ENCODE results near the gene TMEM62. TPM values are rescaled to one million over a fixed set of nuclear protein-coding genes. Genes with fewer than 3 reads are reported as not detected.

The TMEM62 gene
- total and polyA plus RNA-seq, 8 donors, result 16.7 to 31.0 (median 19.7) TPM

DNA sequence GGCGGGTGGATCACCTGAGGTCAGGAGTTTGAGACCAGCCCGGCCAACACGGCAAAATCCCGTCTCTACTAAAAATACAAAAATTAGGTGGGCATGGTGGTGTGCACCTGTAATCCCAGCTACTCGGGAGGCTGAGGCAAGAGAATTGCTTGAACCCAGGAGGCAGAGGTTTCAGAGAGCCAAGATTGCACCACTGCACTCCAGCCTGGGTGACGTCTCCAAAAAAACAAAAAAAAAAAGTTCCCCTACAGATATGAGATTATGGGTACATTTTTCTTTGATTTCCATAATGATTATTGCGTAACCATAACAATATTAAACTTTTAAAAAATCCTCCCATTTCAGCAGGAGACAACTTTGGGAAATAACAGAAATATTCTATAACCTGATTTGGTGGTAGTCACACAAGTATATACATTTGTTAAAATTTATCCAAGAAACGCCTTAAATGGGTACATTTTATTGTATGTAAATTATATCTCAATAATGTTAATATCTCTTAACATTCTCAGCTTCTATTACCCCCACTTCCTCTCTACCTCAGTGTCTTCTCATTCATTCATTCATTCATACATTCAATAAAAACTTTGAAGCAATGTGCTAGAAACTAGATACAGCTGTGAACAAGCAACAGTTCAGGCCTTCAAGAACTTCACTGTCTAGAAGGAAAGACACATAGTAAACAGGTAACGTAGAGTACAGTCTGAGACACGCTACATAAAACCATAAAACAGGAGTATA is 34.1 kb upstream of the TMEM62 start:
- DNase-seq (no peak), ATAC-seq (no peak)
- intact Hi-C loops (cut with DNase I), result no loop called here
- H3K4me1 ChIP-seq, result peaks cover 5 to 44% of the 10 kb centered on the region in 2 donors
- H3K9me3 ChIP-seq, result no peaks in the 10 kb centered on the region
- TF ChIP-seq, protein P1, sequence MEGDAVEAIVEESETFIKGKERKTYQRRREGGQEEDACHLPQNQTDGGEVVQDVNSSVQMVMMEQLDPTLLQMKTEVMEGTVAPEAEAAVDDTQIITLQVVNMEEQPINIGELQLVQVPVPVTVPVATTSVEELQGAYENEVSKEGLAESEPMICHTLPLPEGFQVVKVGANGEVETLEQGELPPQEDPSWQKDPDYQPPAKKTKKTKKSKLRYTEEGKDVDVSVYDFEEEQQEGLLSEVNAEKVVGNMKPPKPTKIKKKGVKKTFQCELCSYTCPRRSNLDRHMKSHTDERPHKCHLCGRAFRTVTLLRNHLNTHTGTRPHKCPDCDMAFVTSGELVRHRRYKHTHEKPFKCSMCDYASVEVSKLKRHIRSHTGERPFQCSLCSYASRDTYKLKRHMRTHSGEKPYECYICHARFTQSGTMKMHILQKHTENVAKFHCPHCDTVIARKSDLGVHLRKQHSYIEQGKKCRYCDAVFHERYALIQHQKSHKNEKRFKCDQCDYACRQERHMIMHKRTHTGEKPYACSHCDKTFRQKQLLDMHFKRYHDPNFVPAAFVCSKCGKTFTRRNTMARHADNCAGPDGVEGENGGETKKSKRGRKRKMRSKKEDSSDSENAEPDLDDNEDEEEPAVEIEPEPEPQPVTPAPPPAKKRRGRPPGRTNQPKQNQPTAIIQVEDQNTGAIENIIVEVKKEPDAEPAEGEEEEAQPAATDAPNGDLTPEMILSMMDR (IDR thresholded peaks at IDR 0.05), result no peak
- no peak overlapping the region for H3K4me3 ChIP-seq
- H3K36me3 ChIP-seq, result peaks cover 5 to 37% of the 10 kb centered on the region in 2 donors
- no peak overlapping the region for H3K27ac ChIP-seq
- H3K27me3 ChIP-seq, result no peaks in the 10 kb centered on the region

DNA sequence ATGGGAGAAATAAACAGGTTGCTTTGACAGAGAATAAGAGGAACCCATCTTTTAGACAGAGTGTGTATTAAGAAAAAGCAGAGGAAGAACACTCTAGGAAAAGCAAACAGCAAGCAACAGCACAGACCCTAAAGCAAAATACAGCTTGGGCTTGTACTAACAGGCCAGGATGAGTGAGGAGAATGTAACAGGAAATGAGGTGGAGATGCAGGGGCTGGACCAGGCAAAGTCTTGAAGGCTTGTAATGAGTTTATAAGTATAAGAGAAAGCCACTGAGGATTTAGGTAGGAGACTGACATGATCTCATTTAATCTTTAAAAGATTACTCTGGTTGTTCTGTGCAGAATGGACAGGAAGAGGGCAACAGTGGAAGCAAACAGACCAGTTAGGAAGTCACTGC is 32.4 kb upstream of the TMEM62 start:
- no peak for ATAC-seq
- intact Hi-C loops (cut with DNase I), result no loop called here

DNA sequence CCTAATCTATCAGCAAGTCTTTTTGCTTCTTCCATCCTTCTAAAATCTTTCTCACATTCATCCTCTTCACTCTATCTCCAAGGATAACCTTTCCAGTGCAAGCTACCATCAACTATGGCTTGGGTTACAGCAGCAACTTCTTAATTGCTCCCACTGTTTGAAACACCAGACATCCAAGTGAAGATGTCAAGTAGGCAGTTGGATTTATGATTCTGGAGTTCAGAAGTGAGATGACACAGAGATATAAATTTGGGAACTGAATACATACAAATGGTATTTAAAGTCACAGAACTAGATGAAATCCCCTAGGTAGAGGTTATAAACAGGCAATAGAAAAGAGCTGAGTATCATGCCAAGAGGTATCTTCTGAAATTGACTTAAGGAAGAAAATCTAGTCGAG is 31.2 kb upstream of the TMEM62 start:
- Histone ChIP-seq H3K4me1 (peaks cover 14 to 50% of the 10 kb centered on the region in 2 donors), H3K9me3 (no peaks in the 10 kb centered on the region), H3K36me3 (peaks cover 2 to 32% of the 10 kb centered on the region in 2 donors), H3K27me3 (no peaks in the 10 kb centered on the region), H3K27ac (no peak overlapping the region), H3K4me3 (no peak overlapping the region)
- intact Hi-C loops (cut with DNase I), result no loop called here
- TF ChIP-seq, protein P1 (IDR thresholded peaks at IDR 0.05), result no peak
- no peak for ATAC-seq
- no peak for DNase-seq

More for the DNA sequence above, 32.4 kb upstream of the TMEM62 start:
- H3K9me3 ChIP-seq, result no peaks in the 10 kb centered on the region
- peaks cover 5 to 37% of the 10 kb centered on the region in 2 donors for H3K36me3 ChIP-seq
- no peak overlapping the region for H3K4me3 ChIP-seq
- H3K4me1 ChIP-seq, result peaks cover 14 to 44% of the 10 kb centered on the region in 2 donors
- TF ChIP-seq, protein P1 (IDR thresholded peaks at IDR 0.05), result no peak
- H3K27ac ChIP-seq, result no peak overlapping the region
- H3K27me3 ChIP-seq, result no peaks in the 10 kb centered on the region
- DNase-seq, result no peak

DNA sequence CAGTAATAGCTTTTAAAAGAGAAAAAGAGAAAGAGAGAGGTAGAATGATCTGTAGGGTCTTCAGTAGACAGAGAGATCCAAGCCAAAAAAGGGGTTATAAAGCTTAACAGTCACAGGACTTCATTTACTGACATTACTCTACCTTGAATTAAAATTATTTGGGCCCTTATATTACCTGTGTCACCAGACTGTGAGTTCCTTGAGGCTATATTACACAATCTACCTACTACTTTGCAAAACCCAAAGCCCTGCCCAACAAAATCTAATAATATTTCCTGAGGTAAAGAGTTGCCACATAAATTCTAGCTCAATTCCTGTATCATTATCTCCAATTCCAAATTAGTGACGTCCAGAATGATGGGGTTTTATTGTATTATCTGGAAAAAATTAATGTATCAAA is 29.5 kb upstream of the TMEM62 start:
- H3K9me3 ChIP-seq, result no peaks in the 10 kb centered on the region
- peak overlapping the region in 1 of 2 donors; percentile 8 for H3K4me3 ChIP-seq
- H3K27me3 ChIP-seq, result no peaks in the 10 kb centered on the region
- H3K36me3 ChIP-seq, result peaks cover 2 to 28% of the 10 kb centered on the region in 2 donors
- H3K4me1 ChIP-seq, result peaks cover 14 to 59% of the 10 kb centered on the region in 2 donors
- H3K27ac ChIP-seq, result peak overlapping the region in 1 of 2 donors; percentile 94
- no peak for DNase-seq
- intact Hi-C loops (cut with DNase I), result no loop called here
- TF ChIP-seq, protein P1 (IDR thresholded peaks at IDR 0.05), result no peak
- peak; percentile 4 for ATAC-seq

DNA sequence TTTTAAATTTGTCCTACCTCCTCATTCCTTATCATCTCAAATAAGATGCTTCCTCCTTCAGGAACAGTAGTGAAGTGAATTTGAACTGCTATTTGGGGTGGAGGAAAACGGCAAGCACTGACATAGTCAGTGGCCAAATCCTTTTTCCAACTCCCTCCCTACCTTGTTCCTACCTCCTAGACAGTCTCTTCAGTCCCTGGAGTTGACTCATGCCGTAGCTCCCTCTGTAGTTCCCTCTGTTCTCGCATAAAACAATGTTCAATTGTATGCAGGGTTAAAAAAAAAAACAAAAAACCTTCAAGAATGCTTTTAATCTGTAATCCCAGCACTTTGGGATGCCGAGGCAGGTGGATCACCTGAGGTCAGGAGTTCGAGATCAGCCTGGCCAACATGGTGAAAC is 29.0 kb upstream of the TMEM62 start:
- H3K4me3 ChIP-seq, result peak overlapping the region; percentile 61 to 78
- intact Hi-C loops (cut with DNase I), result no loop called here
- H3K36me3 ChIP-seq, result peaks cover 2 to 25% of the 10 kb centered on the region in 2 donors

More for the DNA sequence above, 29.0 kb upstream of the TMEM62 start:
- H3K27me3 ChIP-seq, result no peaks in the 10 kb centered on the region
- peaks cover 14 to 56% of the 10 kb centered on the region in 2 donors for H3K4me1 ChIP-seq
- no peak for DNase-seq
- no peaks in the 10 kb centered on the region for H3K9me3 ChIP-seq
- ATAC-seq, result peak; percentile 27
- TF ChIP-seq, protein P1 (IDR thresholded peaks at IDR 0.05), result no peak
- peak overlapping the region in 1 of 2 donors; percentile 94 for H3K27ac ChIP-seq

Data from left lung (tissue), 10 donors.